Vagina (tissue), 2 donors: ENCODE results near the gene ELAVL3. TPM values are rescaled to one million over a fixed set of nuclear protein-coding genes. Genes with fewer than 3 reads are reported as not detected.
"Not testable (repeated sequence)": the region's sequence is repeated elsewhere in the genome, so short reads cannot be mapped to it uniquely, and the experiment has no call there.

Experiments used
- DNase-seq, 2 donors: peaks; one replicate each; pipeline ENCODE4 v3.0.0-alpha.2; 2017; ENCODE audit errors: extremely low spot score in 2 of 2
- H3K27ac ChIP-seq: fragments of 200-600 bp; sonication (generic); one replicate; pipeline ENCODE4 v1.5.1; 2019
- H3K27me3 ChIP-seq: fragments of 200-600 bp; sonication (generic); one replicate; pipeline ENCODE4 v1.5.1; 2019
- H3K36me3 ChIP-seq, 2 donors: fragments of 200-600 bp; sonication (generic); one replicate each; pipeline ENCODE4 v1.5.1; 2017 to 2019
- H3K4me1 ChIP-seq: fragments of 200-600 bp; sonication (generic); one replicate; pipeline ENCODE4 v1.5.1; 2019
- H3K4me3 ChIP-seq, 2 donors: fragments of 200-600 bp; sonication (generic); 1 replicate in 1 of 2; 2 replicates in 1 of 2; pipeline ENCODE4 v1.5.1; 2016 to 2019
- H3K9me3 ChIP-seq: fragments of 200-600 bp; sonication (generic); one replicate; pipeline ENCODE4 v1.5.1; 2019
- CTCF ChIP-seq, 3 experiments: fragments of 450-650 bp in 2 of 3; fragments of 200-600 bp in 1 of 3; sonication (generic) in 1 of 3; IDR thresholded peaks; one replicate each; pipeline ENCODE4 v1.5.1; 2017 to 2019; ENCODE audit warnings: antibody characterized with exemption in 3 of 3, mild to moderate bottlenecking in 2 of 3, moderate library complexity in 2 of 3
- POLR2A ChIP-seq, 2 donors: fragments of 450-650 bp; IDR thresholded peaks; one replicate each; pipeline ENCODE4 v1.6.1; 2017; ENCODE audit warnings: antibody characterized with exemption in 2 of 2, mild to moderate bottlenecking in 2 of 2, moderate library complexity in 2 of 2
- POLR2AphosphoS5 ChIP-seq, 2 donors: sonication (generic); formaldehyde crosslinking; IDR thresholded peaks; one replicate each; pipeline ENCODE4 v1.9.0; 2017; ENCODE audit warnings: antibody characterized with exemption in 2 of 2, mild to moderate bottlenecking in 2 of 2, low read depth in 1 of 2; ENCODE audit not compliant: insufficient read depth in 1 of 2
- intact Hi-C: fragments of 100-400 bp; cut with DNase I; formaldehyde crosslinking; loops from one replicate; pipeline ENCODE4 v1.15.1; 2023
- total RNA-seq: library from RNA; depleted of rRNA; stranded (reverse); fragments of >200 nt; gene quantifications from one replicate; pipeline ENCODE4 v1.2.3, GENCODE V29; 2016

The ELAVL3 gene
- total RNA-seq, 1 donor from 2014 or later: 1.2 TPM

DNA sequence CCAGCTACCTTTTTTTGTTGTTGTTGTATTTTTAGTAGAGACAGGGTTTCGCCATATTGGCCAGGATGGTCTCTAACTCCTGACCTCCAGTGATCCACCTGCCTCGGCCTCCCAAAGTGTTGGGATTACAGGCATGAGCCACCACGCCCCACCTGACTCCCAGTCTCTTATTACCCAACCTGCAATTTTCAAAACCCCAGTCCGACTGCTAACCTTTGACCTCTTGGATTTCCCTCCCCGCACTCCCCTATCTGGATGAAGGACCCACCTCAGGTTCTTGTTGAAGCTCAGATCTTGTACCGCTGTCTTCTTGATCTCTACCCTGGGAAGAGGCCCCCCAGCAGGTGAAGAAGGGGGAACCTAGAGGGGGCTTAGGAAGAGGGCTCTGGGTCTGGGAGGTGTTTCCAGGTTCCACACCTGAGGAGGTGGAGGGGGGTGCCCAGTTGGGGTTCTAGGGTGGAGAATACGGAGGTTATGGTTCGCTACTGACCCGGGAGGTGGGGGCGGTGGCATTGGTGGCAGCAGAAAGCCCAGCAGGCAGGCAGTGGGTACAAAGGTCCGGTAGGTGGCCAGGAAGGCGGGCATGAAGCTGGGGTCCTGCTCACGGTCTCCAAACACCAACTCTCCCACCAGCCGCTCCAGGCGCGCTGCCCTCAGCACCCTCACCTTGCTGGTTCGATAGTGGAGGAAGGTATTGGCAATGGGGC is 64.3 kb downstream of the ELAVL3 start:
- Histone ChIP-seq H3K36me3 (no peaks in the 10 kb centered on the region), H3K9me3 (no peaks in the 10 kb centered on the region), H3K4me3 (no peak overlapping the region), H3K4me1 (peaks cover 27% of the 10 kb centered on the region), H3K27ac (no peak overlapping the region), H3K27me3 (no peaks in the 10 kb centered on the region)
- intact Hi-C loops: no loop called here
- TF ChIP-seq POLR2A (IDR thresholded peaks at IDR 0.05) (no peak), CTCF (IDR thresholded peaks at IDR 0.05) (no peak), POLR2AphosphoS5 (IDR thresholded peaks at IDR 0.05; ENCODE audit: insufficient read depth in 1 of 2, low read depth in 1 of 2) (no peak)
- DNase-seq: no peak

- Histone ChIP-seq H3K27me3 (no peaks in the 10 kb centered on the region), H3K4me1 (peaks cover 12% of the 10 kb centered on the region)
- intact Hi-C loops: no loop called here
Observed at GRCh38 chr19:11414544-11414943, 66.3 kb downstream of the ELAVL3 start.

GRCh38 chr19:11410682-11411081 is 70.2 kb downstream of the ELAVL3 start:
- Histone ChIP-seq H3K4me1 (no peaks in the 10 kb centered on the region), H3K36me3 (no peaks in the 10 kb centered on the region), H3K4me3 (no peak overlapping the region), H3K27me3 (no peaks in the 10 kb centered on the region), H3K27ac (no peak overlapping the region), H3K9me3 (no peaks in the 10 kb centered on the region)
- intact Hi-C loops: no loop called here
- no peak for TF ChIP-seq CTCF (IDR thresholded peaks at IDR 0.05)
- TF ChIP-seq POLR2A (IDR thresholded peaks at IDR 0.05): no peak
- TF ChIP-seq POLR2AphosphoS5 (IDR thresholded peaks at IDR 0.05; ENCODE audit: insufficient read depth in 1 of 2, low read depth in 1 of 2): no peak
- DNase-seq: no peak

More at GRCh38 chr19:11414544-11414943, 66.3 kb downstream of the ELAVL3 start:
- Histone ChIP-seq H3K9me3 (no peaks in the 10 kb centered on the region), H3K36me3 (no peaks in the 10 kb centered on the region), H3K4me3 (no peak overlapping the region), H3K27ac (no peak overlapping the region)
- TF ChIP-seq POLR2AphosphoS5 (IDR thresholded peaks at IDR 0.05; ENCODE audit: insufficient read depth in 1 of 2, low read depth in 1 of 2): no peak
- no peak for TF ChIP-seq POLR2A (IDR thresholded peaks at IDR 0.05)
- TF ChIP-seq CTCF (IDR thresholded peaks at IDR 0.05): no peak
- DNase-seq: no peak

DNA sequence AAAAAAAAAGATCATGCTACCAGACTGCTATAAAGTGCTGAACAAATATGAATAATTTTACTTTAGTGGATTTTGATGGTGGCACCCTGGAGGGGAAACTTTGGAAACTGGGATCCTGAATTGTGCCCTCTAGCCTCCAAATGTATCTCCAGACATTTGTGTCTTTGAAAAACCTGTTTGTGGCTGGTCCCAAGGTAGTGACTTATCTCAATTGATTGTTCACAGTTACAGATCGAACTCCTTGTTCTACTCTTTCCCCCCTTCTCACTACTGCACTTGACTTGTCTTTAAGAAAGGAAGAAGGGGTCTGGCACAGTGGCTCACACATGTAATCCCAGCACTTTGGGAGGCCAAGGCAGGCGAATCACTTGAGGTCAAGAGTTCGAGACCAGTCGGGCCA is 72.3 kb downstream of the ELAVL3 start:
- H3K4me3 ChIP-seq: no peak overlapping the region
- no peak overlapping the region for H3K27ac ChIP-seq
- TF ChIP-seq POLR2A (IDR thresholded peaks at IDR 0.05) (no peak), POLR2AphosphoS5 (IDR thresholded peaks at IDR 0.05; ENCODE audit: insufficient read depth in 1 of 2, low read depth in 1 of 2) (no peak), CTCF (IDR thresholded peaks at IDR 0.05) (no peak)
- no peaks in the 10 kb centered on the region for H3K4me1 ChIP-seq
- no peak for DNase-seq
- no peaks in the 10 kb centered on the region for H3K27me3 ChIP-seq
- intact Hi-C loops: no loop called here
- H3K9me3 ChIP-seq: no peaks in the 10 kb centered on the region
- H3K36me3 ChIP-seq: no peaks in the 10 kb centered on the region

DNA sequence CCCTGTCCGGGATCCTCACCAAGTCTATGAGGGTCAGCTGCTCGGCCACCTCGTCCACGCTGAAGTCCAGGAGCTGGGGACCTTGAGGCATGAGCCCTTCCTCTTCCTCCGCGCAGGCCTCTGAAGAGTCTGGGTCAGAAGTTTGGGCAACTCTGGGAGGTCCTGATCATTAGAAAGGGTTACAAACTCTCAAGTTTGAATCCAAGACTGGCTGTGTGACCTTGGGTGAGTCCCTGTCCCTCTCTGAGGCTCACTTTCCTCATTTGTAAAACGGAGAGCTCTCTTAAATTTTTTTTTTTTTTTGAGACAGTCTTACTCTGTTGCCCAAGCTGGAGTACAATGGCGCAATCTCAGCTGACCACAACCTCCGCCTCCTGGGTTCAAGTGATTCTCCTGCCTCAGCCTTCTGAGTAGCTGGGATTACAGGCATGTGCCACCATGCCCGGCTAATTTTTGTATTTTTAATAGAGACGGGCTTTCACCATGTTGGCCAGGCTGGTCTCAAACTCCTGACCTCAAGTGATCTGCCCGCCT is 74.1 kb downstream of the ELAVL3 start:
- H3K36me3 ChIP-seq, intact Hi-C loops, DNase-seq, H3K4me3 ChIP-seq, H3K27ac ChIP-seq, H3K4me1 ChIP-seq, H3K27me3 ChIP-seq, H3K9me3 ChIP-seq: not testable (repeated sequence)
